ENCODE results near the gene MECP2. TPM values are rescaled to one million over a fixed set of nuclear protein-coding genes. Genes with fewer than 3 reads are reported as not detected.
"Not testable (repeated sequence)": the region's sequence is repeated elsewhere in the genome, so short reads cannot be mapped to it uniquely, and the experiment has no call there.

Gene MECP2
- 10 to 100 TPM; 72.2 to 87.8 TPM for total RNA-seq

- no peaks in the 10 kb centered on the region for H3K27me3 Mint-ChIP-seq
- H3K4me3 Mint-ChIP-seq: peak within 1 kb of the TSS; percentile 98
These were observed at the start of gene MECP2 for GRCh38 chrX:154097589-154098541. Gene MECP2 (minus strand): TSS chrX:154097717.

DNA sequence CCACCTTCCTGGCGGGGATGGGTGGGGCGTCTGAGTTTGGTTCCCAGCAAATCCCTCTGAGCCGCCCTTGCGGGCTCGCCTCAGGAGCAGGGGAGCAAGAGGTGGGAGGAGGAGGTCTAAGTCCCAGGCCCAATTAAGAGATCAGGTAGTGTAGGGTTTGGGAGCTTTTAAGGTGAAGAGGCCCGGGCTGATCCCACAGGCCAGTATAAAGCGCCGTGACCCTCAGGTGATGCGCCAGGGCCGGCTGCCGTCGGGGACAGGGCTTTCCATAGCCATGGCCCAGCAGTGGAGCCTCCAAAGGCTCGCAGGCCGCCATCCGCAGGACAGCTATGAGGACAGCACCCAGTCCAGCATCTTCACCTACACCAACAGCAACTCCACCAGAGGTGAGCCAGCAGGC, 46.5 kb upstream of the MECP2 start, which contains the start of gene OPN1LW:
TSS of gene OPN1LW (plus strand) at position 234 of the 400 bp plus-strand sequence. CDS start at position 275, 41 bp downstream.
- ATAC-seq (replicated peaks); H3K4me1 Mint-ChIP-seq; H3K27ac Mint-ChIP-seq; H3K36me3 Mint-ChIP-seq (ENCODE audit: low read depth); H3K4me3 Mint-ChIP-seq; H3K9me3 Mint-ChIP-seq; H3K27me3 Mint-ChIP-seq: not testable (repeated sequence)

More at GRCh38 chrX:154097589-154098541, at the start of gene MECP2:
- no peaks in the 10 kb centered on the region for H3K9me3 Mint-ChIP-seq
- H3K4me1 Mint-ChIP-seq: peaks cover 40% of the 10 kb centered on the region
- H3K36me3 Mint-ChIP-seq (ENCODE audit: low read depth): peaks cover 34% of the 10 kb centered on the region
- H3K27ac Mint-ChIP-seq: peak within 1 kb of the TSS; percentile 98
- ATAC-seq (replicated peaks): peak; percentile 84

- Mint-ChIP-seq H3K4me3 (no peak overlapping the region), H3K27ac (no peak overlapping the region), H3K27me3 (no peaks in the 10 kb centered on the region), H3K4me1 (no peaks in the 10 kb centered on the region), H3K36me3 (ENCODE audit: low read depth) (no peaks in the 10 kb centered on the region), H3K9me3 (no peaks in the 10 kb centered on the region)
- ATAC-seq (replicated peaks): no peak
These were observed 45.6 kb upstream of the MECP2 start for GRCh38 chrX:154142950-154143745.

GRCh38 chrX:154142386-154142785, 44.9 kb upstream of the MECP2 start:
- no peak for ATAC-seq (replicated peaks)
- Mint-ChIP-seq H3K36me3 (ENCODE audit: low read depth) (no peaks in the 10 kb centered on the region), H3K27me3 (no peaks in the 10 kb centered on the region), H3K4me1 (no peaks in the 10 kb centered on the region), H3K27ac (no peak overlapping the region), H3K4me3 (no peak overlapping the region), H3K9me3 (no peaks in the 10 kb centered on the region)

DNA sequence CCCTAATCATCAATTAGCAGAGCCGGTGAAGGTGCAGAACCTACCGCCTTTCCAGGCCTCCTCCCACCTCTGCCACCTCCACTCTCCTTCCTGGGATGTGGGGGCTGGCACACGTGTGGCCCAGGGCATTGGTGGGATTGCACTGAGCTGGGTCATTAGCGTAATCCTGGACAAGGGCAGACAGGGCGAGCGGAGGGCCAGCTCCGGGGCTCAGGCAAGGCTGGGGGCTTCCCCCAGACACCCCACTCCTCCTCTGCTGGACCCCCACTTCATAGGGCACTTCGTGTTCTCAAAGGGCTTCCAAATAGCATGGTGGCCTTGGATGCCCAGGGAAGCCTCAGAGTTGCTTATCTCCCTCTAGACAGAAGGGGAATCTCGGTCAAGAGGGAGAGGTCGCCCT, 43.2 kb upstream of the MECP2 start:
- Mint-ChIP-seq H3K4me1 (peaks cover 4% of the 10 kb centered on the region), H3K27me3 (no peaks in the 10 kb centered on the region), H3K9me3 (no peaks in the 10 kb centered on the region), H3K27ac (no peak overlapping the region), H3K4me3 (no peak overlapping the region), H3K36me3 (ENCODE audit: low read depth) (no peaks in the 10 kb centered on the region)
- no peak for ATAC-seq (replicated peaks)

DNA sequence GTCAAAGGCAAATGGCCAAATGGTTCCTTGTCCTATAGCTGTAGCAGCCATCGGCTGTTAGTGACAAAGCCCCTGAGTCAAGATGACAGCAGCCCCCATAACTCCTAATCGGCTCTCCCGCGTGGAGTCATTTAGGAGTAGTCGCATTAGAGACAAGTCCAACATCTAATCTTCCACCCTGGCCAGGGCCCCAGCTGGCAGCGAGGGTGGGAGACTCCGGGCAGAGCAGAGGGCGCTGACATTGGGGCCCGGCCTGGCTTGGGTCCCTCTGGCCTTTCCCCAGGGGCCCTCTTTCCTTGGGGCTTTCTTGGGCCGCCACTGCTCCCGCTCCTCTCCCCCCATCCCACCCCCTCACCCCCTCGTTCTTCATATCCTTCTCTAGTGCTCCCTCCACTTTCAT, 42.7 kb upstream of the MECP2 start:
- H3K27ac Mint-ChIP-seq: no peak overlapping the region
- H3K4me1 Mint-ChIP-seq: peaks cover 8% of the 10 kb centered on the region
- H3K27me3 Mint-ChIP-seq: no peaks in the 10 kb centered on the region
- no peaks in the 10 kb centered on the region for H3K36me3 Mint-ChIP-seq (ENCODE audit: low read depth)
- no peak overlapping the region for H3K4me3 Mint-ChIP-seq
- H3K9me3 Mint-ChIP-seq: no peaks in the 10 kb centered on the region
- no peak for ATAC-seq (replicated peaks)

DNA sequence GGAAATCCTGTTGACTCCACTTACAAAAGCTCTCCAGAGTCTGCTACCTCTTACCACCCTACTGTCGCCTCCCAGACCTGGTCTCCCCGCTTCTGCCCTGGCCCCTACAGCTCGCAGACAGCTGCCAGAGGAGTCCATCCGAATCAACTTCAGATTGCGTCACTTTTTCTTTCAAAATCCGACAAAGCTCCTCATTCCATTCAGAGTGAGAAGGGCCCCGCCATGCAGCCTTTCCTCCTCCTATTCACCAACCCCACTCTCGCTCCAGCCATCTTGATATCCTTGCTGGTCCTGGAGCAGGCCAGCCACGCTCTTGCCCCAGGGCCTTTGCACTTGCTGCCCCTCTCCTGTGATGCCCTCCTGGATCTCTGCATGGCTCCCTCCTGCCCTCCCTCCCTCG, 41.3 kb upstream of the MECP2 start:
- Mint-ChIP-seq H3K4me1 (peaks cover 8% of the 10 kb centered on the region), H3K9me3 (no peaks in the 10 kb centered on the region), H3K27me3 (no peaks in the 10 kb centered on the region), H3K27ac (no peak overlapping the region), H3K36me3 (ENCODE audit: low read depth) (no peaks in the 10 kb centered on the region), H3K4me3 (no peak overlapping the region)
- ATAC-seq (replicated peaks): no peak

DNA sequence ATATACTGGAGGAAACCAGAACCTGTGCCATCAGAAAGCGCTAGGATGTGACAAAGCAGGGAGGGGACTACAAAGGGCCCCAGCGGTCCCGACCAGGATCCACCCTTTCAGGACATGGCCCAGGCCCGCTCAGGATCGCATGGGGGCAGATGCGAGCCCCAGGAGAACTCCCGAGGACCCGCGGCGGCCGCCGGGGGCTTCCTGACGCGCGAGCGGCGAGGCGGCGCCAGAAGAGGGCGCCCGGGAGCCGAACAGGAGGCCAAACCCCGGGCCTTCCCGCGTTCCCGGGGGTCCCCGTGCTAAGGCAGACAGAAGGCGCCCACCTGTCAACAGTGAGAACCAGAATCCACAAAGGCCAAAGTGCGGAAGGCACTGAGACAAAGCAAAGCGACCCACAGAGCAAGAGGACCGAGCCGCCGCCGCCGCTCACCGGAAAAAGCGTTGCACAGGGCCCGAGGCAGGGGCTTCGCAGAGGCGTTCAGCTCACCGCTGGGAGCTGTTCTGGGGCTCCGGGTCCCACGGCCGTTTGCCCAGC, 39.2 kb upstream of the MECP2 start:
- ATAC-seq (replicated peaks): peak; percentile 78
- no peaks in the 10 kb centered on the region for H3K27me3 Mint-ChIP-seq
- no peaks in the 10 kb centered on the region for H3K9me3 Mint-ChIP-seq
- H3K4me3 Mint-ChIP-seq: peak overlapping the region; percentile 78
- peaks cover 8% of the 10 kb centered on the region for H3K4me1 Mint-ChIP-seq
- no peaks in the 10 kb centered on the region for H3K36me3 Mint-ChIP-seq (ENCODE audit: low read depth)
- peak overlapping the region; percentile 80 for H3K27ac Mint-ChIP-seq

GRCh38 chrX:154135458-154136229, 38.1 kb upstream of the MECP2 start:
- Mint-ChIP-seq H3K27me3 (no peaks in the 10 kb centered on the region), H3K4me1 (peaks cover 8% of the 10 kb centered on the region), H3K4me3 (peak overlapping the region; percentile 78), H3K27ac (peak overlapping the region; percentile 80), H3K36me3 (ENCODE audit: low read depth) (no peaks in the 10 kb centered on the region), H3K9me3 (no peaks in the 10 kb centered on the region)
- ATAC-seq (replicated peaks): peak; percentile 87

DNA sequence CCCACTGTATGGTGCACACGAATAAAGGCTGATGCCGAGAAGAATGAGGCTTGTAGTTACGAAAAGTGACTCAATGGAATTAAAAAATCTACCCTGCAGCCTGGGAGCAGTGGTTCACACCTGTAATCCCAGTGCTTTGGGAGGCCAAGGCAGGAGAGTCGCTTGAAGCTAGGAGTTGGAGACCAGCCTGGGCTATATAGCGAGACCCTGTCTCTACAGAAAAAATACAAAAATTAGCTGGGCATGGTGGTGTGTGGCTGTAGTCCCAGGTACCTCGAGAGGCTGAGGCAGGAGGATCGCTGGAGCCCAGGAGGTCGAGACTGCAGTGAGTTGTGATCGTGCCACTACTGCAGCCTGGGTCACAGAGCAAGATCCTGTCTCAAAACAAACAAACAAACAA, 34.8 kb upstream of the MECP2 start:
- no peaks in the 10 kb centered on the region for H3K9me3 Mint-ChIP-seq

GRCh38 chrX:154131955-154132354, 34.4 kb upstream of the MECP2 start:
- no peaks in the 10 kb centered on the region for H3K36me3 Mint-ChIP-seq (ENCODE audit: low read depth)

More for the DNA sequence above, 34.8 kb upstream of the MECP2 start:
- Mint-ChIP-seq H3K27me3 (no peaks in the 10 kb centered on the region), H3K36me3 (ENCODE audit: low read depth) (no peaks in the 10 kb centered on the region), H3K4me1 (peaks cover 8% of the 10 kb centered on the region), H3K4me3 (no peak overlapping the region), H3K27ac (no peak overlapping the region)
- ATAC-seq (replicated peaks): no peak

GRCh38 chrX:154126101-154126500, 28.6 kb upstream of the MECP2 start:
- Mint-ChIP-seq H3K27ac (no peak overlapping the region), H3K9me3 (no peaks in the 10 kb centered on the region), H3K36me3 (ENCODE audit: low read depth) (no peaks in the 10 kb centered on the region), H3K4me3 (no peak overlapping the region), H3K27me3 (no peaks in the 10 kb centered on the region), H3K4me1 (peaks cover 5% of the 10 kb centered on the region)
- ATAC-seq (replicated peaks): no peak

More at GRCh38 chrX:154131955-154132354, 34.4 kb upstream of the MECP2 start:
- Mint-ChIP-seq H3K9me3 (no peaks in the 10 kb centered on the region), H3K4me3 (no peak overlapping the region), H3K27ac (no peak overlapping the region), H3K4me1 (peaks cover 8% of the 10 kb centered on the region), H3K27me3 (no peaks in the 10 kb centered on the region)
- ATAC-seq (replicated peaks): no peak

DNA sequence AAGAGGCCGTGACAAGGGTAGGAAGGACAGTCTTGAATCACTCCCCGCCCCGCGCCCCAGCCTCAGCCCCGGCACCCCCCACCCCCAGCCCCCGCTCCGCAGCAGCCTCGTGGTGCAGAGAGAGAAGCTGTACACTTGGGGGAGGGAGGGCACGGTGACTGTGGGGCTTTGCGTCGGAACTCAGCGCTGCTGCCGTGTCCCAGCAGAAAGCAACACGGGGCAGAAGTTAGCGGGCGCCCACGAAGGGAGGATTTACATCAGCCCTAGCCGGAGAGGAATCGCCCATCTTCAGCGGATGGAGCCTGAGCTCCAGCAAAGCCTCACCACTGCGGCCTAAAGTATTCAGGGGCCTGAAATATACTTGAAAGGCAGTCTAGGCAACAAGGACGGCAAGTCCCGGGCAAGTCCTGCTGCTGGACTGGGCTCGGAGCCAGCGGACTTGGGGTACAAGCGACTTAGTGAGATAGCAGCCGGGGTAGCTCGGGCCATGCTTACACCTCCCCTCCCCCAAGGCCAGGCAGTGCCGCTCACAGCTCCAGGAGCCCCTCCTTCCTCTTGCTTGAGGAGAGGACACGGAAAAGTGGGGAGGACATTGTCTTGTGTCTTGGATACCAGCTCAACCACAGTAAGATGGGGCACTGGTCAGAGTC, 28.0 kb upstream of the MECP2 start:
- peaks cover 5% of the 10 kb centered on the region for H3K4me1 Mint-ChIP-seq

More for the DNA sequence above, 28.0 kb upstream of the MECP2 start:
- Mint-ChIP-seq H3K27me3 (no peaks in the 10 kb centered on the region), H3K9me3 (no peaks in the 10 kb centered on the region), H3K4me3 (no peak overlapping the region), H3K27ac (no peak overlapping the region), H3K36me3 (ENCODE audit: low read depth) (no peaks in the 10 kb centered on the region)
- no peak for ATAC-seq (replicated peaks)
